Measurements from ENCODE around the gene MARK4.
"Not testable (repeated sequence)": the region's sequence is repeated elsewhere in the genome, so short reads cannot be mapped to it uniquely, and the experiment has no call there.

The MARK4 gene

GRCh38 chr19:45250832-45251451 lies at the start of gene MARK4:
MARK4 (plus strand) TSS chr19:45251271; CDS start chr19:45251589, 318 bp downstream.
- DNase-seq: peak; percentile 57

GRCh38 chr19:45202637-45203036 lies 48.4 kb upstream of the MARK4 start:
- no peak for DNase-seq

- no peak for DNase-seq
Observed at GRCh38 chr19:45205810-45206209, 45.3 kb upstream of the MARK4 start.

- no peak for DNase-seq
Observed at GRCh38 chr19:45206328-45206727, 44.7 kb upstream of the MARK4 start.

- DNase-seq: no peak
Observed at GRCh38 chr19:45211751-45212381, 39.2 kb upstream of the MARK4 start.

GRCh38 chr19:45213031-45213430 lies 38.0 kb upstream of the MARK4 start:
- no peak for DNase-seq

GRCh38 chr19:45215391-45216191 lies 35.5 kb upstream of the MARK4 start:
- DNase-seq: no peak

- DNase-seq: no peak
Observed at GRCh38 chr19:45216667-45217066, 34.4 kb upstream of the MARK4 start.

- DNase-seq: no peak
Observed at GRCh38 chr19:45217193-45217956, 33.7 kb upstream of the MARK4 start.

GRCh38 chr19:45217957-45218334 lies 33.1 kb upstream of the MARK4 start:
- DNase-seq: no peak

- DNase-seq: no peak
Observed at GRCh38 chr19:45218426-45218825, 32.6 kb upstream of the MARK4 start.

GRCh38 chr19:45218911-45219743 lies 31.9 kb upstream of the MARK4 start:
- DNase-seq: no peak

- no peak for DNase-seq
Observed at GRCh38 chr19:45222724-45223123, 28.3 kb upstream of the MARK4 start.

GRCh38 chr19:45223879-45224278 lies 27.2 kb upstream of the MARK4 start:
- DNase-seq: no peak

GRCh38 chr19:45224645-45225044 lies 26.4 kb upstream of the MARK4 start:
- DNase-seq: no peak

GRCh38 chr19:45229056-45229455 lies 22.0 kb upstream of the MARK4 start:
- not testable (repeated sequence) for DNase-seq

GRCh38 chr19:45231891-45232290 lies 19.2 kb upstream of the MARK4 start:
- no peak for DNase-seq

- no peak for DNase-seq
Observed at GRCh38 chr19:45234089-45234869, 16.8 kb upstream of the MARK4 start.

- no peak for DNase-seq
Observed at GRCh38 chr19:45235485-45235884, 15.6 kb upstream of the MARK4 start.

- no peak for DNase-seq
Observed at GRCh38 chr19:45238556-45238955, 12.5 kb upstream of the MARK4 start.

GRCh38 chr19:45243144-45243732 lies 7.8 kb upstream of the MARK4 start:
- no peak for DNase-seq
